Keratinocyte (primary cell): ENCODE data around the gene DACT3. TPM values are rescaled to one million over a fixed set of nuclear protein-coding genes. Genes with fewer than 3 reads are reported as not detected.

Experiments
- DNase-seq: peaks from one replicate; pipeline ENCODE4 v3.0.0-alpha.2; 2011; ENCODE audit warnings: low read depth, missing footprints, low spot score
- FAIRE-seq: peaks from 2 replicates; lab custom pipeline; 2011; peaks lifted over from hg19 to GRCh38; lab: Jason Lieb, UNC
- H2AFZ ChIP-seq: 2 replicates; pipeline ENCODE4 v1.6.0; 2012; ENCODE audit warnings: low read length, control low read depth, inconsistent platforms; ENCODE audit not compliant: control insufficient read depth
- H3K27ac ChIP-seq: 2 replicates; pipeline ENCODE4 v1.5.1; 2011; ENCODE audit warnings: low read length; ENCODE audit not compliant: control insufficient read depth, insufficient read depth
- H3K27me3 ChIP-seq: 3 replicates; pipeline ENCODE4 v1.6.0; 2011; ENCODE audit warnings: low read length; ENCODE audit not compliant: control insufficient read depth, insufficient read depth; ENCODE audit errors: extremely low read depth
- H3K36me3 ChIP-seq, 2 experiments: 2 replicates in 1 of 2; 3 replicates in 1 of 2; pipeline ENCODE4 v1.5.1; 2011; ENCODE audit warnings: low read length in 2 of 2, mild to moderate bottlenecking in 1 of 2; ENCODE audit not compliant: control insufficient read depth in 2 of 2, insufficient read depth in 2 of 2; ENCODE audit errors: extremely low read depth in 1 of 2
- H3K4me1 ChIP-seq: 3 replicates; pipeline ENCODE4 v1.5.1; 2011; ENCODE audit warnings: low read length; ENCODE audit not compliant: control insufficient read depth, insufficient read depth; ENCODE audit errors: extremely low read depth
- H3K4me2 ChIP-seq: 3 replicates; pipeline ENCODE4 v1.6.0; 2011; ENCODE audit warnings: low read depth, low read length; ENCODE audit not compliant: control insufficient read depth, insufficient read depth; ENCODE audit errors: extremely low read depth
- H3K4me3 ChIP-seq, 3 experiments: fragments of 200-600 bp in 1 of 3; sonication (generic) in 1 of 3; 2 replicates in 2 of 3; 3 replicates in 1 of 3; pipeline ENCODE4 v1.5.1; 2011 to 2016; ENCODE audit warnings: low read length in 3 of 3, mild to moderate bottlenecking in 3 of 3, control low read depth in 2 of 3, inconsistent platforms in 1 of 3, low read depth in 1 of 3, mixed read lengths in 1 of 3, mixed run types in 1 of 3, moderate library complexity in 1 of 3; ENCODE audit not compliant: control insufficient read depth in 2 of 3, insufficient read depth in 2 of 3; ENCODE audit errors: extremely low read depth in 1 of 3
- H3K79me2 ChIP-seq: 2 replicates; pipeline ENCODE4 v1.6.0; 2012; ENCODE audit warnings: low read length; ENCODE audit not compliant: control insufficient read depth, insufficient read depth
- H3K9ac ChIP-seq: 3 replicates; pipeline ENCODE4 v1.6.0; 2011; ENCODE audit warnings: low read length; ENCODE audit not compliant: control insufficient read depth, insufficient read depth; ENCODE audit errors: extremely low read depth
- H3K9me1 ChIP-seq: 3 replicates; pipeline ENCODE4 v1.6.0; 2011; ENCODE audit warnings: low read length; ENCODE audit not compliant: control insufficient read depth, insufficient read depth; ENCODE audit errors: extremely low read depth
- H3K9me3 ChIP-seq: 2 replicates; pipeline ENCODE4 v1.5.1; 2012; ENCODE audit warnings: low read depth, low read length; ENCODE audit not compliant: control insufficient read depth
- H4K20me1 ChIP-seq: 3 replicates; pipeline ENCODE4 v1.6.0; 2011; ENCODE audit warnings: low read length; ENCODE audit not compliant: control insufficient read depth, insufficient read depth; ENCODE audit errors: extremely low read depth
- CTCF ChIP-seq, 3 experiments: IDR thresholded peaks in 1 of 3; conservative IDR thresholded peaks in 1 of 3; optimal IDR thresholded peaks in 1 of 3; 2 replicates in 2 of 3; 3 replicates in 1 of 3; pipeline versions ENCODE3 to v1.5.1; 2011; ENCODE audit warnings: low read length in 3 of 3, mild to moderate bottlenecking in 3 of 3, moderate library complexity in 2 of 3, control low read depth in 1 of 3, inconsistent platforms in 1 of 3; ENCODE audit not compliant: insufficient read depth in 2 of 3; ENCODE audit errors: extremely low read depth in 1 of 3
- EZH2 ChIP-seq: IDR thresholded peaks from one replicate; pipeline ENCODE4 v1.6.1; 2012; ENCODE audit warnings: inconsistent platforms, mild to moderate bottlenecking, low read length, moderate library complexity
- dilution Hi-C: fragments of 300-500 bp; cut with MboI; formaldehyde crosslinking; loops from one replicate; pipeline ENCODE4 v1.7.0; 2020; ENCODE audit warnings: low sequenced_read_pairs; ENCODE audit not compliant: extremely low pct_ligation_motif_present
- polyA plus RNA-seq, 5 experiments: library from polyadenylated mRNA; depleted of rRNA in 3 of 5; stranded (reverse) in 3 of 5; stranded (forward) in 1 of 5; unstranded in 1 of 5; fragments of >200 nt; gene quantifications; 1 replicate in 1 of 5; 2 replicates in 3 of 5; 3 replicates in 1 of 5; pipeline versions ENCODE4 v1.2.1 to v1.2.3, GENCODE V29; 2011 to 2012; ENCODE audit warnings: missing spikeins in 2 of 5, low read depth in 1 of 5, low replicate concordance in 1 of 5

DACT3 gene
- polyA plus RNA-seq, 1 donor (not counting 4 experiments of a cell fraction or from before 2014, with no cell fraction given), result 0.04 TPM

DNA sequence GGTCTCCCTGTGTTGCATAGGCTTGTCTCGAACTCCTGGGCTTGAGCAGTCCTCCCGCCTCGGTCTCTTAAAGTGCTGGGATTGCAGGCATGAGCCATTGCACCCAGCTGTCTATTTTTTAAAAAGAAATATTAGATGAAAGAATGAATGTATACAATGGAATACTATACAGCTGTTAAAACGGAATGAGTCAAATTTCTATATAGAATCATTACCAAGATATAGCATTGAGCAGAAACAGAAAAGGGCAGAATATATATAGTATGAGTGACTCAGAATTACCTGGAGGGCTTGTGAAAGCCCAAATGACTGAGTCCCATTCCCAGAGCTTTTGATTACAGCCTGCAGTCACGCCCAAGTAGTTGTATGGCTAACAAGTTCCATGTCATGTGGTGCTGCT lies 4.4 kb downstream of the DACT3 start:
- no peak overlapping the region for H3K27ac ChIP-seq
- DNase-seq, result no peak
- no peaks in the 10 kb centered on the region for H3K9me1 ChIP-seq
- H3K9ac ChIP-seq, result no peak overlapping the region
- H3K36me3 ChIP-seq, result no peaks in the 10 kb centered on the region
- H3K79me2 ChIP-seq, result no peaks in the 10 kb centered on the region
- FAIRE-seq, result no peak
- no peaks in the 10 kb centered on the region for H3K9me3 ChIP-seq
- H3K4me2 ChIP-seq, result no peak overlapping the region
- peaks cover 9% of the 10 kb centered on the region for H3K4me1 ChIP-seq
- no peaks in the 10 kb centered on the region for H4K20me1 ChIP-seq
- dilution Hi-C loops, result no loop called here
- H3K4me3 ChIP-seq, result no peak overlapping the region
- H2AFZ ChIP-seq, result no peak overlapping the region
- TF ChIP-seq CTCF (optimal IDR thresholded peaks at IDR 0.05 in 1 of 3, IDR thresholded peaks at IDR 0.05 in 1 of 3, conservative IDR thresholded peaks at IDR 0.05 in 1 of 3; ENCODE audit: extremely low read depth in 1 of 3, insufficient read depth in 2 of 3, low read length in 3 of 3) (no peak), EZH2 (no peak)
- peaks cover 26% of the 10 kb centered on the region for H3K27me3 ChIP-seq

GRCh38 chr19:46654621-46655152 lies 6.3 kb downstream of the DACT3 start:
- Histone ChIP-seq H3K9me1 (no peaks in the 10 kb centered on the region), H3K79me2 (no peaks in the 10 kb centered on the region), H3K4me1 (peaks cover 1% of the 10 kb centered on the region), H3K4me3 (no peak overlapping the region), H2AFZ (no peak overlapping the region), H4K20me1 (no peaks in the 10 kb centered on the region), H3K4me2 (no peak overlapping the region), H3K9me3 (no peaks in the 10 kb centered on the region), H3K27me3 (peaks cover 26% of the 10 kb centered on the region), H3K9ac (no peak overlapping the region), H3K36me3 (no peaks in the 10 kb centered on the region), H3K27ac (no peak overlapping the region)
- TF ChIP-seq EZH2 (no peak), CTCF (optimal IDR thresholded peaks at IDR 0.05 in 1 of 3, IDR thresholded peaks at IDR 0.05 in 1 of 3, conservative IDR thresholded peaks at IDR 0.05 in 1 of 3; ENCODE audit: extremely low read depth in 1 of 3, insufficient read depth in 2 of 3, low read length in 3 of 3) (no peak)
- no peak for FAIRE-seq
- no peak for DNase-seq
- dilution Hi-C loops, result no loop called here
